SK-N-SH (cell line): Measurements from ENCODE around the gene MAN2B1. TPM values are rescaled to one million over a fixed set of nuclear protein-coding genes. Genes with fewer than 3 reads are reported as not detected.
A peak's percentile ranks its signal among the peaks of the same experiment; 100 is the strongest.

Experiments used
- CTCF ChIA-PET: fragments of 300-600, 350-600 bp; formaldehyde crosslinking; extraction: SDS; loops from one replicate; lab custom pipeline; 2021; lab: Yijun Ruan, JAX
- POLR2A ChIA-PET: fragments of 350-600 bp; sonication (Branson Sonifier 250); formaldehyde crosslinking; extraction: SDS; loops from one replicate; lab custom pipeline; 2020; ENCODE audit warnings: antibody characterized with exemption, inconsistent platforms; lab: Yijun Ruan, JAX
- DNase-seq: peaks from one replicate; pipeline ENCODE4 v3.0.0; 2012
- H2AFZ ChIP-seq: fragments of 200-600 bp; sonication (generic); 2 replicates; pipeline ENCODE4 v1.8.1; 2016; ENCODE audit warnings: antibody characterized with exemption, mild to moderate bottlenecking, low read depth
- H3F3A ChIP-seq: fragments of 200-600 bp; sonication (generic); replicated peaks from 2 replicates; pipeline ENCODE3; 2016; ENCODE audit warnings: antibody characterized with exemption, mild to moderate bottlenecking; ENCODE audit not compliant: insufficient read depth
- H3K27ac ChIP-seq, 2 experiments: fragments of 200-500 bp in 1 of 2; fragments of 200-600 bp in 1 of 2; sonication (Bioruptor generic) in 1 of 2; sonication (generic), shearing (Covaris generic) in 1 of 2; 2 replicates each; pipeline versions ENCODE4 v1.5.1 to v1.6.1; 2014 to 2016; ENCODE audit warnings: low read depth in 2 of 2, inconsistent platforms in 1 of 2, low read length in 1 of 2, mild to moderate bottlenecking in 1 of 2, mixed read lengths in 1 of 2
- H3K27me3 ChIP-seq: fragments of 200-600 bp; sonication (generic), shearing (Covaris generic); 2 replicates; pipeline ENCODE4 v1.6.1; 2016; ENCODE audit warnings: mixed run types; ENCODE audit not compliant: insufficient read depth
- H3K36me3 ChIP-seq, 2 experiments: fragments of 200-500 bp in 1 of 2; fragments of 200-600 bp in 1 of 2; sonication (Bioruptor generic) in 1 of 2; sonication (generic) in 1 of 2; replicated peaks in 1 of 2; 2 replicates each; pipeline versions ENCODE3 to v1.5.1; 2014 to 2016; ENCODE audit warnings: low read length in 1 of 2, mild to moderate bottlenecking in 1 of 2; ENCODE audit not compliant: insufficient read depth in 2 of 2, control insufficient read depth in 1 of 2
- H3K4me1 ChIP-seq, 2 experiments: fragments of 200-500 bp in 1 of 2; fragments of 200-600 bp in 1 of 2; sonication (Bioruptor generic) in 1 of 2; sonication (generic), shearing (Covaris generic) in 1 of 2; 2 replicates each; pipeline versions ENCODE4 v1.5.1 to v1.6.1; 2014 to 2016; ENCODE audit warnings: low read depth in 1 of 2, low read length in 1 of 2, mixed run types in 1 of 2; ENCODE audit not compliant: insufficient read depth in 2 of 2, control insufficient read depth in 1 of 2
- H3K4me2 ChIP-seq: fragments of 200-600 bp; sonication (generic), shearing (Covaris generic); 2 replicates; pipeline ENCODE4 v1.6.1; 2017; ENCODE audit warnings: mixed run types
- H3K4me3 ChIP-seq, 2 experiments: fragments of 200-500 bp in 1 of 2; fragments of 200-600 bp in 1 of 2; sonication (Bioruptor generic) in 1 of 2; sonication (generic), shearing (Covaris generic) in 1 of 2; 2 replicates each; pipeline versions ENCODE4 v1.5.1 to v1.8.1; 2014 to 2016; ENCODE audit warnings: low read depth in 2 of 2, inconsistent platforms in 1 of 2, low read length in 1 of 2, mild to moderate bottlenecking in 1 of 2, mixed read lengths in 1 of 2, moderate library complexity in 1 of 2
- H3K79me2 ChIP-seq: fragments of 200-600 bp; sonication (generic); 2 replicates; pipeline ENCODE4 v1.8.1; 2017; ENCODE audit warnings: mild to moderate bottlenecking; ENCODE audit not compliant: insufficient read depth
- H3K9ac ChIP-seq: fragments of 200-600 bp; sonication (generic); 2 replicates; pipeline ENCODE4 v1.6.1; 2017; ENCODE audit warnings: mixed run types
- H3K9me2 ChIP-seq: fragments of 200-600 bp; sonication (generic); 2 replicates; pipeline ENCODE4 v1.6.1; 2017; ENCODE audit warnings: mixed run types
- H3K9me3 ChIP-seq: fragments of 200-600 bp; sonication (generic); 2 replicates; pipeline ENCODE4 v1.6.1; 2017; ENCODE audit warnings: mixed run types, mild to moderate bottlenecking, moderate library complexity
- H4K20me1 ChIP-seq: fragments of 200-600 bp; sonication (generic); 2 replicates; pipeline ENCODE4 v1.6.1; 2017; ENCODE audit warnings: mild to moderate bottlenecking, mixed run types; ENCODE audit not compliant: insufficient read depth
- CHD2 ChIP-seq: fragments of 150-350 bp; IDR thresholded peaks from 2 replicates; pipeline ENCODE4 v1.6.1; 2018; ENCODE audit warnings: low read length; ENCODE audit not compliant: partially characterized antibody
- CTCF ChIP-seq: fragments of 200-600 bp; sonication (generic); IDR thresholded peaks from 2 replicates; pipeline ENCODE4 v1.6.1; 2017; ENCODE audit warnings: antibody characterized with exemption, mild to moderate bottlenecking, moderate library complexity
- GABPA ChIP-seq: IDR thresholded peaks from 2 replicates; pipeline ENCODE4 v1.4.0; 2012; ENCODE audit warnings: low read depth, mild to moderate bottlenecking
- RAD21 ChIP-seq: IDR thresholded peaks from 2 replicates; pipeline ENCODE4 v1.6.1; 2012; ENCODE audit warnings: mild to moderate bottlenecking, low read length
- REST ChIP-seq: IDR thresholded peaks from 2 replicates; pipeline ENCODE4 v1.6.1; 2012; ENCODE audit warnings: mild to moderate bottlenecking, low read depth, low read length, moderate library complexity
- TAF1 ChIP-seq: IDR thresholded peaks from 2 replicates; pipeline ENCODE4 v1.6.1; 2012; ENCODE audit warnings: low read depth, mild to moderate bottlenecking, low read length, moderate library complexity, borderline replicate concordance
- TCF12 ChIP-seq: IDR thresholded peaks from 2 replicates; pipeline ENCODE4 v1.4.0; 2012
- YY1 ChIP-seq: IDR thresholded peaks from 2 replicates; pipeline ENCODE4 v1.4.0; 2012; ENCODE audit warnings: low read depth, mild to moderate bottlenecking
- ZBTB33 ChIP-seq: IDR thresholded peaks from 2 replicates; pipeline ENCODE4 v1.4.0; 2012; ENCODE audit warnings: low read depth, borderline replicate concordance
- WGBS: methylation state at CpG from one replicate; pipeline ENCODE4 v1.1.6; 2017; ENCODE audit warnings: low lambda C conversion rate; 5-methylcytosine and 5-hydroxymethylcytosine counted together
- polyA plus RNA-seq, 3 experiments: library from polyadenylated mRNA; depleted of rRNA; stranded (reverse); fragments of >200 nt; gene quantifications; 2 replicates each; pipeline ENCODE4 v1.2.3, GENCODE V29; 2012
- TF ChIP-seq, protein P1 (sequence below): IDR thresholded peaks from 2 replicates; pipeline ENCODE4; 2012

MAN2B1 gene
- polyA plus RNA-seq, 1 of the 3 experiments (the other 2 are of a cell fraction) = 47.0 TPM

DNA sequence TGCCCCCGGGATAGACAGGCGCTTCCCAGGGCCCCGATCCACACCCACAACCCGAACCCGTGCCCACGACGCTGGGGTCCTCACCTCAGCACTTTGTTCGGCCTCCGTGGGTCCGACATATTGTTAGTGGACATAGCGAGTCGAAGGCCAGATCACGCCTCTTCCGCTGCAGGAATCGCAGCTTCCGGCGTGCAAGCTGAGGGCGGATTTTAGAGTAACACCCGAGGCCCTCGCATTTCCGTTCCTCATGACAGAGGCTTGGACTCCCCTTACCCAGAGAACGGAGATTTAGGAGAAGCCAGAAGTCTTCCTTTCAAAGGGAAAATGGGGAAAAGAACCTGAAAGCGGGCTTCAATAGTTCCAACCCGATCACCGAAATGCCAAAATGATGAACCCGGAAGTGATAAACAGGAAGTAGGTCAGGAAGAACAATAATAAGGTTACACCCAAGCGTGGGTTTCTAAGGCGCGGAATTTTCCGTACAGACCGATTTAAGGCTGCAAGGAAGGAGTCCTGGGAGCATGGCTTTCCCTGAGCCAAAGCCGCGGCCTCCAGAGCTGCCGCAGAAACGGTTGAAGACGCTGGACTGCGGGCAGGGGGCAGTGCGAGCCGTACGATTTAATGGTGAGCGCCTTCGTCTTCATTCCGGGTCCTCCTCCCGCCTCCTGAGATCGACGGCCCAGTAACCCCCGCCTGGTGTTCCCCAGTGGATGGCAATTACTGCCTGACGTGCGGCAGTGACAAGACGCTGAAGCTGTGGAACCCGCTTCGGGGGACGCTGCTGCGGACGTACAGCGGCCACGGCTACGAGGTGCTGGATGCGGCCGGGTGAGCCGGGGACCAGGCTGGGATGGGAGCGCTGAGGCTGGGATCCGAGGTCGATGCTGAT is 3.0 kb upstream of the MAN2B1 start (continued):
- TF ChIP-seq ZBTB33 = no peak
- TF ChIP-seq CTCF = peak; percentile 20; the same call in 1 of the 2 replicates
- TF ChIP-seq, protein P1, sequence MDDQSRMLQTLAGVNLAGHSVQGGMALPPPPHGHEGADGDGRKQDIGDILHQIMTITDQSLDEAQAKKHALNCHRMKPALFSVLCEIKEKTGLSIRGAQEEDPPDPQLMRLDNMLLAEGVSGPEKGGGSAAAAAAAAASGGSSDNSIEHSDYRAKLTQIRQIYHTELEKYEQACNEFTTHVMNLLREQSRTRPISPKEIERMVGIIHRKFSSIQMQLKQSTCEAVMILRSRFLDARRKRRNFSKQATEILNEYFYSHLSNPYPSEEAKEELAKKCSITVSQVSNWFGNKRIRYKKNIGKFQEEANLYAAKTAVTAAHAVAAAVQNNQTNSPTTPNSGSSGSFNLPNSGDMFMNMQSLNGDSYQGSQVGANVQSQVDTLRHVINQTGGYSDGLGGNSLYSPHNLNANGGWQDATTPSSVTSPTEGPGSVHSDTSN = peak; percentile 11; the same call in 1 of the 2 replicates
- peak; percentile 60; the same call in 1 of the 2 replicates for TF ChIP-seq TAF1
- peak; percentile 60 for TF ChIP-seq CHD2
- no peak for TF ChIP-seq TCF12
- TF ChIP-seq RAD21 = no peak
- 0 out of 2 replicates have a peak, but pooled peaks have one; percentile 36 for TF ChIP-seq REST
- peak; percentile 97 for TF ChIP-seq GABPA

DNA sequence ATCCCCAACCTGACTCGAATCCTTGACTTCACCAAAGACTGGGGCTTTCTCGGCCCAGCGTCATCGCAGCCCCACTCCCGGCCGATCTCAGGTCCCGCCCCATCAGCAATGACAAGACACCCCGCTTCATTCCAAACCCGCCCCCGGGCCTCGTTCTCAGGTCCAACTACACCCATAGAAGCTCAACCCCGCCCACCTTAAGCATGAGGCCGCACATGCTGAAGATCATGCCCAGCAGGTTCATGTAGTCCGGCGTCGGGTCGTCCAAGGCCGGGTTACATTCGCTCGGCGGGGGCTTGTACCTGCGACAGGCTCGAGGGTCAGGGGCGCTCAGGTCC is 2.4 kb upstream of the MAN2B1 start:
- peak overlapping the region; percentile 82; the same call in 1 of the 2 replicates for H2AFZ ChIP-seq
- no peaks in the 10 kb centered on the region for H4K20me1 ChIP-seq
- no peak for TF ChIP-seq CTCF
- no peak for TF ChIP-seq YY1
- no peaks in the 10 kb centered on the region for H3K27me3 ChIP-seq
- H3K9ac ChIP-seq = peak overlapping the region; percentile 76
- WGBS = 7% methylated on average over 8 of the region's 24 CpGs
- H3K36me3 ChIP-seq = peaks cover 13 to 15% of the 10 kb centered on the region in 2 experiments
- H3K27ac ChIP-seq = peak overlapping the region; percentile 89 to 96
- no peaks in the 10 kb centered on the region for H3K9me2 ChIP-seq
- ChIA-PET CTCF (interaction anchor here (0.6 to 2.9 kb wide), 7 partner anchors 8 to 1375 kb away, joined by 3 to 13 read pairs (median 6); no protein-coding TSS in a partner anchor), POLR2A (interaction anchor here (0.6 to 1.7 kb wide), 4 partner anchors 9 to 1297 kb away, joined by 3 to 6 read pairs (median 4); partner anchors contain the start of genes DHPS, ZNF490 and ZNF791)
- H3K4me2 ChIP-seq = peak overlapping the region; percentile 90
- peak overlapping the region; percentile 80 to 85 for H3K4me3 ChIP-seq
- DNase-seq = peak; percentile 61
- peaks cover 5 to 35% of the 10 kb centered on the region in 2 experiments; a peak in 2 of 4 replicates for H3K4me1 ChIP-seq
- H3K9me3 ChIP-seq = no peaks in the 10 kb centered on the region
- peaks cover 28% of the 10 kb centered on the region for H3F3A ChIP-seq
- peaks cover 51% of the 10 kb centered on the region for H3K79me2 ChIP-seq
